Activated naive CD4-positive, alpha-beta T cell treated with anti-CD3 and anti-CD28 coated beads, Interleukin-2, amount 50 U/mL, for 24 hours (primary cell): ENCODE data around the gene AUH.
"Not testable (repeated sequence)": the region's sequence is repeated elsewhere in the genome, so short reads cannot be mapped to it uniquely, and the experiment has no call there.

ENCODE experiments used
- H3K27ac Mint-ChIP-seq: one replicate; pipeline ENCODE4 v1.8.0; 2021; ENCODE audit warnings: mild to moderate bottlenecking, mixed read lengths
- H3K27me3 Mint-ChIP-seq: one replicate; pipeline ENCODE4 v1.8.0; 2021; ENCODE audit warnings: mixed read lengths
- H3K36me3 Mint-ChIP-seq: one replicate; pipeline ENCODE4 v1.8.0; 2021; ENCODE audit warnings: mixed read lengths
- H3K4me1 Mint-ChIP-seq: one replicate; pipeline ENCODE4 v1.8.0; 2021; ENCODE audit warnings: mixed read lengths
- H3K4me3 Mint-ChIP-seq: one replicate; pipeline ENCODE4 v1.8.0; 2021; ENCODE audit warnings: mild to moderate bottlenecking, mixed read lengths
- H3K9me3 Mint-ChIP-seq: one replicate; pipeline ENCODE4 v1.8.0; 2021; ENCODE audit warnings: mixed read lengths

AUH gene

GRCh38 chr9:91207729-91208418 lies 153.8 kb downstream of the AUH start:
- peaks cover 48% of the 10 kb centered on the region for H3K4me1 Mint-ChIP-seq

GRCh38 chr9:91207397-91207728 lies 154.4 kb downstream of the AUH start:
- peak overlapping the region; percentile 94 for H3K27ac Mint-ChIP-seq

More at GRCh38 chr9:91207729-91208418, 153.8 kb downstream of the AUH start:
- Mint-ChIP-seq H3K9me3 (peaks cover 4% of the 10 kb centered on the region), H3K36me3 (peaks cover 1% of the 10 kb centered on the region), H3K4me3 (peak overlapping the region; percentile 34), H3K27ac (peak overlapping the region; percentile 94), H3K27me3 (no peaks in the 10 kb centered on the region)

GRCh38 chr9:91206806-91207205 lies 154.9 kb downstream of the AUH start:
- Mint-ChIP-seq H3K27ac (peak overlapping the region; percentile 55), H3K4me1 (peaks cover 39% of the 10 kb centered on the region), H3K36me3 (peaks cover 5% of the 10 kb centered on the region), H3K4me3 (no peak overlapping the region), H3K9me3 (peaks cover 6% of the 10 kb centered on the region), H3K27me3 (no peaks in the 10 kb centered on the region)

More at GRCh38 chr9:91207397-91207728, 154.4 kb downstream of the AUH start:
- Mint-ChIP-seq H3K4me3 (peak overlapping the region; percentile 34), H3K36me3 (peaks cover 1% of the 10 kb centered on the region), H3K4me1 (peaks cover 44% of the 10 kb centered on the region), H3K9me3 (peaks cover 6% of the 10 kb centered on the region), H3K27me3 (no peaks in the 10 kb centered on the region)

- H3K27ac Mint-ChIP-seq: no peak overlapping the region
- H3K27me3 Mint-ChIP-seq: no peaks in the 10 kb centered on the region
- peaks cover 11% of the 10 kb centered on the region for H3K36me3 Mint-ChIP-seq
- H3K9me3 Mint-ChIP-seq: peaks cover 19% of the 10 kb centered on the region
- no peak overlapping the region for H3K4me3 Mint-ChIP-seq
- peaks cover 26% of the 10 kb centered on the region for H3K4me1 Mint-ChIP-seq
Observed at GRCh38 chr9:91202736-91203283, 158.9 kb downstream of the AUH start.

- H3K4me1 Mint-ChIP-seq: peaks cover 12% of the 10 kb centered on the region
- no peak overlapping the region for H3K27ac Mint-ChIP-seq
- H3K4me3 Mint-ChIP-seq: no peak overlapping the region
- H3K9me3 Mint-ChIP-seq: peaks cover 19% of the 10 kb centered on the region
- peaks cover 11% of the 10 kb centered on the region for H3K36me3 Mint-ChIP-seq
- no peaks in the 10 kb centered on the region for H3K27me3 Mint-ChIP-seq
Observed at GRCh38 chr9:91200692-91201336, 160.9 kb downstream of the AUH start.

GRCh38 chr9:91199739-91200497 lies 161.8 kb downstream of the AUH start:
- Mint-ChIP-seq H3K9me3 (peaks cover 19% of the 10 kb centered on the region), H3K27ac (no peak overlapping the region), H3K27me3 (no peaks in the 10 kb centered on the region), H3K36me3 (peaks cover 11% of the 10 kb centered on the region), H3K4me3 (no peak overlapping the region), H3K4me1 (peaks cover 12% of the 10 kb centered on the region)

GRCh38 chr9:91198881-91199280 lies 162.8 kb downstream of the AUH start:
- peaks cover 19% of the 10 kb centered on the region for H3K9me3 Mint-ChIP-seq
- peaks cover 22% of the 10 kb centered on the region for H3K4me1 Mint-ChIP-seq
- H3K27ac Mint-ChIP-seq, H3K27me3 Mint-ChIP-seq, H3K4me3 Mint-ChIP-seq: not testable (repeated sequence)
- H3K36me3 Mint-ChIP-seq: peaks cover 11% of the 10 kb centered on the region

GRCh38 chr9:91198405-91198804 lies 163.3 kb downstream of the AUH start:
- Mint-ChIP-seq H3K4me1 (peaks cover 27% of the 10 kb centered on the region), H3K36me3 (peaks cover 11% of the 10 kb centered on the region), H3K27me3 (no peaks in the 10 kb centered on the region), H3K4me3 (no peak overlapping the region), H3K9me3 (peaks cover 19% of the 10 kb centered on the region), H3K27ac (no peak overlapping the region)

GRCh38 chr9:91197232-91198181 lies 164.2 kb downstream of the AUH start:
- Mint-ChIP-seq H3K4me1 (peaks cover 33% of the 10 kb centered on the region), H3K27me3 (no peaks in the 10 kb centered on the region), H3K9me3 (peaks cover 13% of the 10 kb centered on the region), H3K4me3 (no peak overlapping the region), H3K27ac (no peak overlapping the region), H3K36me3 (peaks cover 11% of the 10 kb centered on the region)

- peaks cover 42% of the 10 kb centered on the region for H3K4me1 Mint-ChIP-seq
- no peak overlapping the region for H3K4me3 Mint-ChIP-seq
- H3K9me3 Mint-ChIP-seq: peaks cover 11% of the 10 kb centered on the region
- no peak overlapping the region for H3K27ac Mint-ChIP-seq
- H3K36me3 Mint-ChIP-seq: peaks cover 7% of the 10 kb centered on the region
- H3K27me3 Mint-ChIP-seq: no peaks in the 10 kb centered on the region
Observed at GRCh38 chr9:91196103-91196950, 165.4 kb downstream of the AUH start.

- no peak overlapping the region for H3K27ac Mint-ChIP-seq
- peaks cover 4% of the 10 kb centered on the region for H3K9me3 Mint-ChIP-seq
- no peak overlapping the region for H3K4me3 Mint-ChIP-seq
- peaks cover 38% of the 10 kb centered on the region for H3K4me1 Mint-ChIP-seq
- H3K36me3 Mint-ChIP-seq: peaks cover 4% of the 10 kb centered on the region
- no peaks in the 10 kb centered on the region for H3K27me3 Mint-ChIP-seq
Observed at GRCh38 chr9:91195372-91196012, 166.2 kb downstream of the AUH start.

- peaks cover 30% of the 10 kb centered on the region for H3K4me1 Mint-ChIP-seq
Observed at GRCh38 chr9:91193658-91194391, 167.9 kb downstream of the AUH start.

GRCh38 chr9:91193087-91193657 lies 168.5 kb downstream of the AUH start:
- H3K4me1 Mint-ChIP-seq: peaks cover 30% of the 10 kb centered on the region
- peak overlapping the region; percentile 99 for H3K27ac Mint-ChIP-seq
- peak overlapping the region; percentile 89 for H3K4me3 Mint-ChIP-seq

More at GRCh38 chr9:91193658-91194391, 167.9 kb downstream of the AUH start:
- H3K4me3 Mint-ChIP-seq: peak overlapping the region; percentile 89
- no peaks in the 10 kb centered on the region for H3K27me3 Mint-ChIP-seq
- peaks cover 2% of the 10 kb centered on the region for H3K36me3 Mint-ChIP-seq
- no peaks in the 10 kb centered on the region for H3K9me3 Mint-ChIP-seq
- H3K27ac Mint-ChIP-seq: peak overlapping the region; percentile 99

More at GRCh38 chr9:91193087-91193657, 168.5 kb downstream of the AUH start:
- Mint-ChIP-seq H3K27me3 (no peaks in the 10 kb centered on the region), H3K9me3 (peaks cover 5% of the 10 kb centered on the region), H3K36me3 (peaks cover 4% of the 10 kb centered on the region)
